ENCODE measurements around the gene GUCA2B. TPM values are rescaled to one million over a fixed set of nuclear protein-coding genes. Genes with fewer than 3 reads are reported as not detected.

GUCA2B gene
- total RNA-seq, 1 donor from 2014 or later, result not detected

DNA sequence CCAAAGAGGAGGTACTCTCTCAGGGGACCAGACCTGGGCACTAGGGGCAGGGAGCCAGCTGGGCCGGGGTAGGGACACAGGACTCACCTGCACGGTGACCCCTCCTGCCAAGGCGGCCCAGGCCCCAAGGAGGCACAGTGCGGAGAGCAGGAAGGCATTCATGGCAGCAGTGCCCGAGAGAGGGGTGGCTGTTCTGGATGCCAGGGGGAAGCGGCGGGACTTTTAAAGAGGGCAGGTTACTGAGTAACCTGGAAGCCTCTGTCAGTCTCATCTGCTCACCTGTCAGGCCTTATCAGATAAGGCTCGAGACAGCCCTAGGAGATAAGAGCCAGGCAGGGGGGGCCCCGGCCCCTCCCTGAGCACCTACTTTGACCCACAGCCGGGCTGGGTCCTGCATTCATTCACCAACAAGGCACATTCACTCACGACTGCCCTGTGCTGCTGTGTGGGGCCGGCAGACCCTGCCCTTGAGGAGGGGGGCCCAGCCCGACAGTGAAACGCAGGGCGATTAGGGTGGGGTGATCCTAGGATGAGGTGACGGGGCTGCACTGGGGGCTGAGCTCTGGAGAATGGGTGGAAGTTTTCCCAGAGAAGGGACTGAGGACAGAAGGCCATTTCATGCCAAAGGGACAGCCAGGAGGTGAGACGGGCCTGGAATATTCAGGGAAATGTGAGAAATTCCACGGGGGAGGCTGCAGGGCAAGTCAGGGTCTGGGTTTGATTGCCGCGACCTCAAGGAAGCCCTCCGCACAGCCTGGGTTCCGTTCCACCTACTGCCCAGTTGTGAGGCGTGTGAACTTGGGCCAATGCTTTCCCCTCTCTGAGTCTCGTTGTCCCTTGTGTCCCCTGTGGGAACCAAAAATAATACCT lies 11.6 kb downstream of the GUCA2B start, which contains the start of gene GUCA2A:
Gene GUCA2A (minus strand): TSS at position 195 of the 870 bp plus-strand sequence. CDS start 33 bp downstream, at position 162.
- TF ChIP-seq CTCF (IDR thresholded peaks at IDR 0.05), result no peak

DNA sequence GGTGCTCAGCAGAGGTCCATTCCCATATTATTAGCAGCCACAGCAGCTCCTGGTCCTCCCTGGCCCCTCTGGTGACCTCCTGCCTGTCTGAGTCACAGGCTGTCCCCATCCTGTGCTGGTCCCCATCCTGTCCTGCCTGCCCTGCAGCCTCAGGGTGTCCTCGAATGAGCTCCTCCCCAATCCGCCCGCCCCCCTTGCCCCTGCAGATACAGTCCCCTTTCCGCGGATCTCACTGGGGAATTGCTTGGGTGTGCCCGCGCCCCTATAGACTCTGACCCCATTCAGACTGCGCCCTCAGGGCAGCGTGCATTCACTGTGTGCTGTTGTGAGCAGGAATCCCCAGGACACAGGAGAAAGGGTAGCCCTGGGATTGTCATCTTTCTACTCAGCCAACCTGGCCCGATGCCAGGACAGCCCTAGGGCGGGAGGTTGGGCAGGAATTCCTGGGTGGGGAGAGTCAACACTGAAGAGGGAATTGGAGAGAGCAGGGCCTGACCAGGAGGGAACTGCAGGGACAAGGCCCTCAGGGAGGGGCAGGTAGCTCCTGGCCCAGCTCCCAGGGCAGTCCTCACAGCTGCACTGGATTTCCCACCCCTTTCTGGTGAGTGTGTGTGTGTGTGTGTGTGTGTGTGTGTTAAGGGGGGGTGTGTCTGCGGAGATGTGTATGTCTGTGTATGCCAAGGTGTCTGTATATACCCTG lies 12.5 kb downstream of the GUCA2B start:
- Mint-ChIP-seq H3K27ac (ENCODE audit: unreplicated experiment) (no peak overlapping the region), H3K9me3 (ENCODE audit: unreplicated experiment) (peaks cover 8% of the 10 kb centered on the region), H3K4me3 (ENCODE audit: unreplicated experiment) (no peak overlapping the region), H3K36me3 (ENCODE audit: unreplicated experiment) (no peaks in the 10 kb centered on the region), H3K27me3 (ENCODE audit: unreplicated experiment) (peaks cover 10% of the 10 kb centered on the region), H3K4me1 (ENCODE audit: unreplicated experiment) (peaks cover 15% of the 10 kb centered on the region)
- TF ChIP-seq CTCF (IDR thresholded peaks at IDR 0.05), result no peak
- peak; percentile 94 for DNase-seq (ENCODE audit: extremely low spot score, unreplicated experiment)

More for the DNA sequence above, 11.6 kb downstream of the GUCA2B start, which contains the start of gene GUCA2A:
- peaks cover 9% of the 10 kb centered on the region for H3K9me3 Mint-ChIP-seq (ENCODE audit: unreplicated experiment)
- no peak within 1 kb of the TSS for H3K27ac Mint-ChIP-seq (ENCODE audit: unreplicated experiment)
- DNase-seq (ENCODE audit: extremely low spot score, unreplicated experiment), result no peak
- H3K4me3 Mint-ChIP-seq (ENCODE audit: unreplicated experiment), result no peak within 1 kb of the TSS
- H3K27me3 Mint-ChIP-seq (ENCODE audit: unreplicated experiment), result peaks cover 14% of the 10 kb centered on the region
- no peaks in the 10 kb centered on the region for H3K36me3 Mint-ChIP-seq (ENCODE audit: unreplicated experiment)
- peaks cover 15% of the 10 kb centered on the region for H3K4me1 Mint-ChIP-seq (ENCODE audit: unreplicated experiment)

- H3K4me3 Mint-ChIP-seq (ENCODE audit: unreplicated experiment), result no peak overlapping the region
- no peak overlapping the region for H3K27ac Mint-ChIP-seq (ENCODE audit: unreplicated experiment)
- peaks cover 17% of the 10 kb centered on the region for H3K4me1 Mint-ChIP-seq (ENCODE audit: unreplicated experiment)
- no peaks in the 10 kb centered on the region for H3K27me3 Mint-ChIP-seq (ENCODE audit: unreplicated experiment)
- H3K9me3 Mint-ChIP-seq (ENCODE audit: unreplicated experiment), result no peaks in the 10 kb centered on the region
- DNase-seq (ENCODE audit: extremely low spot score, unreplicated experiment), result no peak
- no peaks in the 10 kb centered on the region for H3K36me3 Mint-ChIP-seq (ENCODE audit: unreplicated experiment)
- no peak for TF ChIP-seq CTCF (IDR thresholded peaks at IDR 0.05)
Measured at GRCh38 chr1:42167611-42168390, 14.6 kb downstream of the GUCA2B start.

DNA sequence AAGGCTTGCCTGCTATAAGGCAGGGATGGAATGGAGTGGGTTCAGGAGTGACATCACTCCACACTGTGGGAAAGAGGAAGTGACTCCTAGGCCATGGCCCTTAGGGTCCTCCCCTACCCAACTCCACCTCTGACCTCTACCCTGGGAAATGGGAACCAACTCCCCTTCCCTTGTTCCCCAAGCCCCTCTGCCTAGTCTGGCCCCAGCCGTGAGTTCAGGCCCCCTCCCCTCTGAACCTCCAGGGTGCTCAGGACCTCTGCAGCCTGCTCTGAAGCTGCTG lies 15.1 kb downstream of the GUCA2B start:
- Mint-ChIP-seq H3K4me3 (ENCODE audit: unreplicated experiment) (no peak overlapping the region), H3K4me1 (ENCODE audit: unreplicated experiment) (peaks cover 17% of the 10 kb centered on the region), H3K9me3 (ENCODE audit: unreplicated experiment) (no peaks in the 10 kb centered on the region), H3K36me3 (ENCODE audit: unreplicated experiment) (no peaks in the 10 kb centered on the region), H3K27ac (ENCODE audit: unreplicated experiment) (no peak overlapping the region), H3K27me3 (ENCODE audit: unreplicated experiment) (no peaks in the 10 kb centered on the region)
- DNase-seq (ENCODE audit: extremely low spot score, unreplicated experiment), result no peak
- TF ChIP-seq CTCF (IDR thresholded peaks at IDR 0.05), result no peak
